ENCODE data around the gene CCDC63.

Gene CCDC63

DNA sequence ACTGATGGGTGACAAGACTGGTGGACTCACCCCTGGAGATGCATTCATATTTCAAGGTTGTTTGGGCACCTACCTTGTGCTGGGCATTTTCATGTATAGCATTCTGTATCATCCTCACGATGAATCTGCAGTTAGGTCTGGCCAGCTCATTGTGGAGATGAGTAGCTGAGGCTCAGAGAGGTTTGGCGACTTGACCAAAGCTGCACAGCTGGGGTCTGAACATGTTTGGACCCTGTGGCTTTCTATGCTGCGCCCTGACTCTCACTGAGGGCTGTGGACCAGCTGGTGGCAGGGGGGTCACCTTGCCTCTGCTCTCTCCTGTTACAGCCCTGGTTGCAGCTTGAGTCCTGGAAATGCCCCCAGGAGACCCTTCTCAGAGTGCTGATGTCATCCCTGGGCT lies 24.9 kb upstream of the CCDC63 start:
- no peak for DNase-seq
- ChIA-PET CTCF (interaction anchor here (0.9 to 1.3 kb wide), 3 partner anchors 8 to 73 kb away, joined by 3 to 4 read pairs (median 3); no protein-coding TSS in a partner anchor), POLR2A (no interaction called here)
- no peaks in the 10 kb centered on the region for H3K9me3 ChIP-seq (ENCODE audit: control extremely low read depth in 1 of 5, control insufficient read depth in 4 of 5, insufficient read depth in 2 of 5, low read depth in 1 of 5, low read length in 4 of 5)
- no peaks in the 10 kb centered on the region for H3K36me3 ChIP-seq (ENCODE audit: control insufficient read depth in 4 of 4, insufficient read depth in 4 of 4, low read length in 3 of 4)
- no peaks in the 10 kb centered on the region for H3K27me3 ChIP-seq (replicated peaks in 2 of 5; ENCODE audit: control insufficient read depth in 4 of 5, insufficient read depth in 5 of 5, low read length in 4 of 5)
- H3K4me3 ChIP-seq (ENCODE audit: control insufficient read depth in 1 of 7, extremely low read depth in 1 of 7, insufficient read depth in 4 of 7, low read depth in 2 of 7, low read length in 6 of 7), result no peak overlapping the region
- peaks cover 0 to 3% (median 1%) of the 10 kb centered on the region in 4 experiments for H3K4me1 ChIP-seq (ENCODE audit: control extremely low read depth in 1 of 4, control insufficient read depth in 4 of 4, insufficient read depth in 4 of 4, low read length in 3 of 4)
- no peak overlapping the region for H3K27ac ChIP-seq (ENCODE audit: insufficient read depth in 1 of 2, low read depth in 1 of 2, low read length in 2 of 2, poor library complexity in 1 of 2, severe bottlenecking in 2 of 2)
- 100% methylated on average over 3 of the region's 3 CpGs for WGBS (ENCODE audit: insufficient coverage)

- Histone ChIP-seq H3K4me1 (ENCODE audit: control extremely low read depth in 1 of 4, control insufficient read depth in 4 of 4, insufficient read depth in 4 of 4, low read length in 3 of 4) (peaks cover 0 to 3% (median 1%) of the 10 kb centered on the region in 4 experiments), H3K27ac (ENCODE audit: insufficient read depth in 1 of 2, low read depth in 1 of 2, low read length in 2 of 2, poor library complexity in 1 of 2, severe bottlenecking in 2 of 2) (no peak overlapping the region), H3K4me3 (ENCODE audit: control insufficient read depth in 1 of 7, extremely low read depth in 1 of 7, insufficient read depth in 4 of 7, low read depth in 2 of 7, low read length in 6 of 7) (no peak overlapping the region), H3K9me3 (ENCODE audit: control extremely low read depth in 1 of 5, control insufficient read depth in 4 of 5, insufficient read depth in 2 of 5, low read depth in 1 of 5, low read length in 4 of 5) (no peaks in the 10 kb centered on the region), H3K36me3 (ENCODE audit: control insufficient read depth in 4 of 4, insufficient read depth in 4 of 4, low read length in 3 of 4) (no peaks in the 10 kb centered on the region), H3K27me3 (replicated peaks in 2 of 5; ENCODE audit: control insufficient read depth in 4 of 5, insufficient read depth in 5 of 5, low read length in 4 of 5) (no peaks in the 10 kb centered on the region)
- 85% methylated on average over 7 of the region's 10 CpGs for WGBS (ENCODE audit: insufficient coverage)
- ChIA-PET CTCF (interaction anchor here (0.9 to 1.3 kb wide), 3 partner anchors 9 to 72 kb away, joined by 3 to 4 read pairs (median 3); no protein-coding TSS in a partner anchor), POLR2A (no interaction called here)
- DNase-seq, result no peak
Measured at GRCh38 chr12:110822821-110823415, 23.9 kb upstream of the CCDC63 start.

DNA sequence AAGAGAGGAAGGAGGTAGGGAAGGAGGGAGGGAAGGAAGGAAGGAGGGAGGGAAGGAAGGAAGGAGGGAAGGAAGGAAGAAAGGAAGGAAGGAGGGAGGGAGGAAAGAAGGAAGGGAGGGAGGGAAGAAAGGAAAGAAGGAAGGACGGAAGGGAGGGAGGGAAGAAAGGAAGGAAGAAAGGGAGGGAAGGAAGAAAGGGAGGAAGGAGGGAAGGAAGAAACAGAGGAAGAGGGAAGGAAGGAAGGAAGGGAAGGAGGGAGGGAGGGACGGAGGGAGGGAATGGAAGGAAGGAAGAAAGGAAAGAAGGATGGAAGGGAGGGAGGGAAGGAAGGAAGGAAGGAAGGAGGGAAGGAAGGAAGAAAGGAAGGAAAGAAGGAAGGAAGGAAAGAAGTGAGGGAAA lies 22.4 kb upstream of the CCDC63 start:
- ChIA-PET POLR2A (no interaction called here), CTCF (interaction anchor here (1.6 kb wide), 1 partner anchor 64 kb away, joined by 5 read pairs; no protein-coding TSS in a partner anchor)
- no peak for DNase-seq
- WGBS (ENCODE audit: insufficient coverage), result 94% methylated on average over 2 of the region's 2 CpGs
- H3K4me3 ChIP-seq (ENCODE audit: control insufficient read depth in 1 of 7, extremely low read depth in 1 of 7, insufficient read depth in 4 of 7, low read depth in 2 of 7, low read length in 6 of 7), result no peak overlapping the region
- no peaks in the 10 kb centered on the region for H3K36me3 ChIP-seq (ENCODE audit: control insufficient read depth in 4 of 4, insufficient read depth in 4 of 4, low read length in 3 of 4)
- no peak overlapping the region for H3K27ac ChIP-seq (ENCODE audit: insufficient read depth in 1 of 2, low read depth in 1 of 2, low read length in 2 of 2, poor library complexity in 1 of 2, severe bottlenecking in 2 of 2)
- H3K27me3 ChIP-seq (replicated peaks in 2 of 5; ENCODE audit: control insufficient read depth in 4 of 5, insufficient read depth in 5 of 5, low read length in 4 of 5), result no peaks in the 10 kb centered on the region
- no peaks in the 10 kb centered on the region for H3K9me3 ChIP-seq (ENCODE audit: control extremely low read depth in 1 of 5, control insufficient read depth in 4 of 5, insufficient read depth in 2 of 5, low read depth in 1 of 5, low read length in 4 of 5)
- peaks cover 0 to 3% (median 1%) of the 10 kb centered on the region in 4 experiments for H3K4me1 ChIP-seq (ENCODE audit: control extremely low read depth in 1 of 4, control insufficient read depth in 4 of 4, insufficient read depth in 4 of 4, low read length in 3 of 4)

- Histone ChIP-seq H3K4me3 (ENCODE audit: control insufficient read depth in 1 of 7, extremely low read depth in 1 of 7, insufficient read depth in 4 of 7, low read depth in 2 of 7, low read length in 6 of 7) (no peak overlapping the region), H3K4me1 (ENCODE audit: control extremely low read depth in 1 of 4, control insufficient read depth in 4 of 4, insufficient read depth in 4 of 4, low read length in 3 of 4) (peaks cover 0 to 3% (median 1%) of the 10 kb centered on the region in 4 experiments), H3K9me3 (ENCODE audit: control extremely low read depth in 1 of 5, control insufficient read depth in 4 of 5, insufficient read depth in 2 of 5, low read depth in 1 of 5, low read length in 4 of 5) (no peaks in the 10 kb centered on the region), H3K27me3 (replicated peaks in 2 of 5; ENCODE audit: control insufficient read depth in 4 of 5, insufficient read depth in 5 of 5, low read length in 4 of 5) (no peaks in the 10 kb centered on the region), H3K27ac (ENCODE audit: insufficient read depth in 1 of 2, low read depth in 1 of 2, low read length in 2 of 2, poor library complexity in 1 of 2, severe bottlenecking in 2 of 2) (no peak overlapping the region), H3K36me3 (ENCODE audit: control insufficient read depth in 4 of 4, insufficient read depth in 4 of 4, low read length in 3 of 4) (no peaks in the 10 kb centered on the region)
- ChIA-PET CTCF (interaction anchor here (1.0 to 2.3 kb wide), 8 partner anchors 9 to 210 kb away, joined by 3 to 6 read pairs (median 3); no protein-coding TSS in a partner anchor), POLR2A (no interaction called here)
- 94% methylated on average over 4 of the region's 4 CpGs for WGBS (ENCODE audit: insufficient coverage)
- DNase-seq, result no peak
Measured at GRCh38 chr12:110825530-110825929, 21.3 kb upstream of the CCDC63 start.

DNA sequence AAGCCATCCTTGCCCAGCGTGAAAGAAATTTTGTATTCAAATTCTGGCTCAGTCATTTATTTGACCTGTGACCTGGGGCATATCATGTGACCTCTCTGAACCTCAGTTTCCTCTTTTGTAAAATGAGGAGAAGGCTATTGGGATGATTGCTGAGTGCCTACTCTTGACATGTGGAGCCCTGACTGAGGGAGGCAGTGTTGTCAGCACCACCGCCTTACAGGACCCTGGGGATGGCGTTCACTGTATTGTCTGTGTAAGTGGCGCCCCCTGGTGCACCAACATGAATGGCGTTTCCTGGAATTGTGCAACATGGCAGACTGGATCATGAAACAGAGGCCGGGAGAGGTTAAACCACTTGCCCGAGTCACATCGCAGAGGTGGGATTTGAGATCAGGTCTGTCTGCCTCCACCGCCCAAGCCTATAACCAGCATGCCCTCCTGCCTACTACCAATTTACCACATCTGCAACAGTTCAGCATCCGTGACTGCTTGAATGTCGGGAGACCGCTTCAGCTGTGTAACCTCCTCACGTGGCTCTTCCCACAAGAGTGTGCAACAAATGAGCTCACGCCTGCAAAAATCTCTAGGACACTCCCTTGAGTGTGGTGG lies 20.1 kb upstream of the CCDC63 start:
- H3K4me1 ChIP-seq (ENCODE audit: control extremely low read depth in 1 of 4, control insufficient read depth in 4 of 4, insufficient read depth in 4 of 4, low read length in 3 of 4), result peaks cover 0 to 3% (median 1%) of the 10 kb centered on the region in 4 experiments
- no peaks in the 10 kb centered on the region for H3K36me3 ChIP-seq (ENCODE audit: control insufficient read depth in 4 of 4, insufficient read depth in 4 of 4, low read length in 3 of 4)
- H3K27ac ChIP-seq (ENCODE audit: insufficient read depth in 1 of 2, low read depth in 1 of 2, low read length in 2 of 2, poor library complexity in 1 of 2, severe bottlenecking in 2 of 2), result no peak overlapping the region
- peak; percentile 88 to 90 (median 89) for DNase-seq
- H3K27me3 ChIP-seq (replicated peaks in 2 of 5; ENCODE audit: control insufficient read depth in 4 of 5, insufficient read depth in 5 of 5, low read length in 4 of 5), result no peaks in the 10 kb centered on the region
- 38% methylated on average over 13 of the region's 14 CpGs for WGBS (ENCODE audit: insufficient coverage)
- POLR2A ChIA-PET, result no interaction called here
- H3K9me3 ChIP-seq (ENCODE audit: control extremely low read depth in 1 of 5, control insufficient read depth in 4 of 5, insufficient read depth in 2 of 5, low read depth in 1 of 5, low read length in 4 of 5), result no peaks in the 10 kb centered on the region
- CTCF ChIA-PET, result interaction anchor here (0.8 to 2.3 kb wide), 13 partner anchors 12 to 315 kb away, joined by 3 to 11 read pairs (median 3); no protein-coding TSS in a partner anchor
- H3K4me3 ChIP-seq (ENCODE audit: control insufficient read depth in 1 of 7, extremely low read depth in 1 of 7, insufficient read depth in 4 of 7, low read depth in 2 of 7, low read length in 6 of 7), result peak overlapping the region in 2 of 7 experiments; percentile 55 to 72

- Histone ChIP-seq H3K27ac (ENCODE audit: insufficient read depth in 1 of 2, low read depth in 1 of 2, low read length in 2 of 2, poor library complexity in 1 of 2, severe bottlenecking in 2 of 2) (no peak overlapping the region), H3K4me3 (ENCODE audit: control insufficient read depth in 1 of 7, extremely low read depth in 1 of 7, insufficient read depth in 4 of 7, low read depth in 2 of 7, low read length in 6 of 7) (no peak overlapping the region), H3K9me3 (ENCODE audit: control extremely low read depth in 1 of 5, control insufficient read depth in 4 of 5, insufficient read depth in 2 of 5, low read depth in 1 of 5, low read length in 4 of 5) (no peaks in the 10 kb centered on the region), H3K4me1 (ENCODE audit: control extremely low read depth in 1 of 4, control insufficient read depth in 4 of 4, insufficient read depth in 4 of 4, low read length in 3 of 4) (peaks cover 0 to 3% (median 1%) of the 10 kb centered on the region in 4 experiments), H3K36me3 (ENCODE audit: control insufficient read depth in 4 of 4, insufficient read depth in 4 of 4, low read length in 3 of 4) (no peaks in the 10 kb centered on the region), H3K27me3 (replicated peaks in 2 of 5; ENCODE audit: control insufficient read depth in 4 of 5, insufficient read depth in 5 of 5, low read length in 4 of 5) (no peaks in the 10 kb centered on the region)
- WGBS (ENCODE audit: insufficient coverage), result 95% methylated on average over 9 of the region's 10 CpGs
- POLR2A ChIA-PET, result no interaction called here
- no peak for DNase-seq
- CTCF ChIA-PET, result interaction anchor here (0.7 to 1.6 kb wide), 5 partner anchors 14 to 321 kb away, joined by 3 to 4 read pairs (median 3); no protein-coding TSS in a partner anchor
Measured at GRCh38 chr12:110829308-110829707, 17.5 kb upstream of the CCDC63 start.

GRCh38 chr12:110836291-110836690 lies 10.5 kb upstream of the CCDC63 start:
- H3K4me1 ChIP-seq (ENCODE audit: control extremely low read depth in 1 of 4, control insufficient read depth in 4 of 4, insufficient read depth in 4 of 4, low read length in 3 of 4), result no peaks in the 10 kb centered on the region
- no peak overlapping the region for H3K27ac ChIP-seq (ENCODE audit: insufficient read depth in 1 of 2, low read depth in 1 of 2, low read length in 2 of 2, poor library complexity in 1 of 2, severe bottlenecking in 2 of 2)
- CTCF ChIA-PET, result interaction anchor here (1.0 kb wide), 1 partner anchor 21 kb away, joined by 3 read pairs; no protein-coding TSS in a partner anchor
- no peaks in the 10 kb centered on the region for H3K27me3 ChIP-seq (replicated peaks in 2 of 5; ENCODE audit: control insufficient read depth in 4 of 5, insufficient read depth in 5 of 5, low read length in 4 of 5)
- H3K9me3 ChIP-seq (ENCODE audit: control extremely low read depth in 1 of 5, control insufficient read depth in 4 of 5, insufficient read depth in 2 of 5, low read depth in 1 of 5, low read length in 4 of 5), result no peaks in the 10 kb centered on the region
- no peaks in the 10 kb centered on the region for H3K36me3 ChIP-seq (ENCODE audit: control insufficient read depth in 4 of 4, insufficient read depth in 4 of 4, low read length in 3 of 4)
- 96% methylated on average over 3 of the region's 4 CpGs for WGBS (ENCODE audit: insufficient coverage)
- POLR2A ChIA-PET, result no interaction called here
- DNase-seq, result no peak
- no peak overlapping the region for H3K4me3 ChIP-seq (ENCODE audit: control insufficient read depth in 1 of 7, extremely low read depth in 1 of 7, insufficient read depth in 4 of 7, low read depth in 2 of 7, low read length in 6 of 7)
